ENCODE data around the gene KIR2DL3. TPM values are rescaled to one million over a fixed set of nuclear protein-coding genes. Genes with fewer than 3 reads are reported as not detected.
"Not testable (repeated sequence)": the region's sequence is repeated elsewhere in the genome, so short reads cannot be mapped to it uniquely, and the experiment has no call there.

The KIR2DL3 gene
- total RNA-seq: not detected in 2 replicates

GRCh38 chr19:54738306-54738705 is at the start of gene KIR2DL3:
Gene KIR2DL3 (plus strand): TSS chr19:54738513. CDS start chr19:54738546, 33 bp downstream.
- not testable (repeated sequence) for DNase-seq

- DNase-seq: no peak
These were observed 46.6 kb upstream of the KIR2DL3 start for GRCh38 chr19:54691582-54692297.

- no peak for DNase-seq
These were observed 46.1 kb upstream of the KIR2DL3 start for GRCh38 chr19:54692298-54692615.

GRCh38 chr19:54694648-54695047 is 43.7 kb upstream of the KIR2DL3 start:
- no peak for DNase-seq

- no peak for DNase-seq
These were observed 42.2 kb upstream of the KIR2DL3 start for GRCh38 chr19:54696117-54696548.

GRCh38 chr19:54696766-54697165 is 41.5 kb upstream of the KIR2DL3 start:
- DNase-seq: no peak

GRCh38 chr19:54697716-54698115 is 40.6 kb upstream of the KIR2DL3 start:
- not testable (repeated sequence) for DNase-seq

- DNase-seq: no peak
These were observed 33.4 kb upstream of the KIR2DL3 start for GRCh38 chr19:54704928-54705327.

GRCh38 chr19:54707962-54708361 is 30.4 kb upstream of the KIR2DL3 start:
- no peak for DNase-seq

GRCh38 chr19:54708781-54709180 is 29.5 kb upstream of the KIR2DL3 start:
- DNase-seq: no peak

GRCh38 chr19:54709212-54709948 is 28.9 kb upstream of the KIR2DL3 start:
- no peak for DNase-seq

- not testable (repeated sequence) for DNase-seq
These were observed 28.4 kb upstream of the KIR2DL3 start for GRCh38 chr19:54709956-54710355.

- DNase-seq: no peak
These were observed 14.2 kb upstream of the KIR2DL3 start, which contains the start of gene KIR3DL3 for GRCh38 chr19:54724142-54724541. Gene KIR3DL3 (plus strand): TSS chr19:54724442. CDS start chr19:54724497, 55 bp downstream.

- no peak for DNase-seq
These were observed 13.7 kb upstream of the KIR2DL3 start for GRCh38 chr19:54724644-54725043.

- DNase-seq: no peak
These were observed 13.0 kb upstream of the KIR2DL3 start for GRCh38 chr19:54725321-54725720.

GRCh38 chr19:54727562-54727961 is 10.8 kb upstream of the KIR2DL3 start:
- DNase-seq: no peak

GRCh38 chr19:54728167-54728566 is 10.1 kb upstream of the KIR2DL3 start:
- DNase-seq: no peak

GRCh38 chr19:54729416-54730188 is 8.7 kb upstream of the KIR2DL3 start:
- no peak for DNase-seq

- DNase-seq: no peak
These were observed 7.1 kb upstream of the KIR2DL3 start for GRCh38 chr19:54731191-54731590.

- DNase-seq: no peak
These were observed 402 bp downstream of the KIR2DL3 start for GRCh38 chr19:54738715-54739114.

GRCh38 chr19:54739587-54740497 is 1.5 kb downstream of the KIR2DL3 start:
- no peak for DNase-seq

- not testable (repeated sequence) for DNase-seq
These were observed 3.6 kb downstream of the KIR2DL3 start for GRCh38 chr19:54741950-54742349.
